GM19452 (cell line): ENCODE results near the gene RGS8.

Experiments used
- ATAC-seq: cut with Tn5 transposase; IDR thresholded peaks from one replicate; pipeline ENCODE4 v1.9.1; 2021; ENCODE audit not compliant: unreplicated experiment

RGS8 gene

DNA sequence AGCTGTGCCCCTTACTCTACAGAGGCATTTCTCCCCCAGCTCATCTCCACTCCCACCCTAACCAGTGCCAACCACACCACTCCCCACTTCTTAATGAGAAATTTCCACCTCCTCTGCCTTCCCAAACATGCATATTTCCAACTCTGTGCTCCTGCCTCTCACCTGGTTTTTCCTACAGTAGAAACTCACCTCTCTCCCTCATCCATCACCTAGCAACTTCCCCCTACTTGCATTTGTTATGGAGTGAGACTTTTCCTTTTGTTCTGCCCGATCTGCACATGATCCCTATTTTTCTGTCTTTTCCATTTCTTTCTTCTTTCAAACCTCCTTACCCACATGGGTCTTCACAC is 11.9 kb downstream of the RGS8 start:
- ATAC-seq, result no peak

DNA sequence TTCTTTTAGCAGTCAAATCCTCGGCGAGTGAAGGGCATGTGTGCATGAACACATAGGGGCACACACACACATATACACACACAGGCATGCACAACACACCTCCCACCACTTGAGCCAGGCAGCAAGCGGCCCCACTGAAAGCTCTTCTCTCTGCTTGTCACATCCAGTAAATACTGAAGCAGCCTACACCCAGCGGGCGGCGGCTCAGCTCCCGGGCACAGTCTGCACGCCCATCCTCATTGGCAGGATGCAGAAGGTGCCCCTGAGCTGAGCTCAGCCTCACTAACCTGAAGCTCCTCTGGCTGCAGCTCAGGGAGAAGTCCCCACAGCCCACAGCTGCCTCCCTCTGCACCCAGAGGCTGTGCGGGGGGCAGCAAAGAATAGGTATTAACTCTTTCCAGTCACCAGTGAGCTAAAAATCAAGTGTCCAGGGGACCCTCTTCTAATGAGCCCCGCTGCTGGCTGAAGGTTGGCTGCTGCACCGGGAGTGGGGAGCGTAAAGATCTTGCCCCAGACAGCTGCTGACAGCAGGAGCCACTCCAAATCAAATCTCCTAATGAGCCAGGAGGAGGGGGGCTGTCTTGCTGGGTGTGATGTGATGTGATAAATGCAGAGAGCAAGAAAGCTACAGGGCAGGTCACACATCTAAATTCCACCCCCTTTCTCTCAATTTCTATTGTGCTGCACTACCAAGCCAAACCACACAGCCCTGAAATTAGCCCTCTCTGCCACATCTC is 12.5 kb downstream of the RGS8 start:
- ATAC-seq, result no peak

DNA sequence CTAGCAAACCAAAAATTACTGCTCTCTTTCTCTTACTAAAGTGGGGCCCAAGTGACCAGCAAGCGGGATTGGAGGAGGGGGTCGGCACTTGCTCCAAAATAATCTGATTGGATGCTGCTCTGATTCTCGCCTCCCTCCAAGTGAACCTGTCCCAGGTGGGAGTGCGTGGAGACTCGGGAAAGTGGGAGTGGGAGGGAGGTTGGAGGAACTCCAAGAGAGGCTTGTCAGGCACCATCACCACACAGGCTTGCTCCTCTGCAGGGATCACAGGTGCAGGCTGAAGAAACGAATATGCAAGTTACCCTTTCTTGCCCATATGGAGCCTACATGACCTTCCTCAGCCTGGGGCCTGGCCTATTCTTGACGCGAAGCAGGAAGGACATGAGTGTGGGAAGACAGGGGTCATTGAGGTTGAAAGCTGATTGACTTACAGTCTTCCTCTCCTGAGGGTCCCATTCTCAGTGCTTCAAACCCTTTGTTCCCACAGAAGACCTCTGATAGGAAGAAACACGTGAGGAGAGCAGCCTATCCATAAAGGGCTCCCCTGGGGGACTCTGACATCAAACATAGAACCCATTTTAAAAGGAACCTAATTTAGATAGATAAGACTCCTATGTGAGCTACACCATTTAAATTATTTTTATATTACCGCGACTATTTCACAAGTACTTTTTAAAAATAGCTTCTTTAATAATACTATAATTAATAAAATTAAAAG is 14.2 kb downstream of the RGS8 start:
- ATAC-seq, result no peak

DNA sequence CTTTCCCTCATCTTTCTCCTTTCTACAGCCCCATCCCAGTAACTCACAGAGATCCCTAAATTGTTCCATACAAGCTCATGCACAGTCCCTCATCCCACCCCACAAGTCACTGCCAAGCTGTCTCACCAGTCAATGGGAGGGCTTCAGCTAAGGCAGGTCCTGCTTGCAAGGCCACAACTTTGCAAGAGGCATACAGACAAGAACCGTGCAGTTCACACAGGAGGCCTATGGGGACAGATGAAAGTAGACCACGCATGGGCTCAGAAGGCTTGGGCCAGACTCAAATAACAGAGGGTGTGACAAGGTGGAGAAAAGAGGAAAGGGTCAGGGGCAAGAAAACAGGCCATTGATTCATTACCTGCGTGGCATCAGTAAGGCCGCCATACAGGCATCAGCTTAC is 15.1 kb downstream of the RGS8 start:
- ATAC-seq, result no peak

DNA sequence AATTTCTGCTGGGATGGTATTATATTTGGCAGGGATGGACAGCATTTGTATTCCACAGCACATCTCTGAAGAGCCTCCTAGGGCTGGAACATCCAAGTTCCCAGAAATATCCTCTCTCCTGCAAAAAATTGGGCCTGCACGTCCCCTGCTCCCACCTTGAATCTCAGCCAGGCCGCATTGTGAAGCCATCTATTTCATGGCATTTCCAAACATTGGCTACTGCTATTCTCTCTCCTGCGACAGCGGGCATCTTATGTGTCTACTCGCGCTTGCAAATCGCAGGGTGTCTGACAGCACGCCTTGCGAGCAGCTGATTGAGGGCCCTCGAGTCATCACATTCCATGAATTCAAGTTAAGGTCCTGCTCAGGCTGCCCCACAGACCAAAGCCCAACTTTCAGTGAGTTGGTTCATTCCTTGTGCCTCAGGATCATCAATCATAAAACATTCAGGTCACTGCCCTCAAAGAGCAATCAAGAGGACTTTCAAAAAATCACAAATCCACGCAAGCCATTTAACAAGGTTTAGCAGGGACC is 15.8 kb downstream of the RGS8 start:
- no peak for ATAC-seq

DNA sequence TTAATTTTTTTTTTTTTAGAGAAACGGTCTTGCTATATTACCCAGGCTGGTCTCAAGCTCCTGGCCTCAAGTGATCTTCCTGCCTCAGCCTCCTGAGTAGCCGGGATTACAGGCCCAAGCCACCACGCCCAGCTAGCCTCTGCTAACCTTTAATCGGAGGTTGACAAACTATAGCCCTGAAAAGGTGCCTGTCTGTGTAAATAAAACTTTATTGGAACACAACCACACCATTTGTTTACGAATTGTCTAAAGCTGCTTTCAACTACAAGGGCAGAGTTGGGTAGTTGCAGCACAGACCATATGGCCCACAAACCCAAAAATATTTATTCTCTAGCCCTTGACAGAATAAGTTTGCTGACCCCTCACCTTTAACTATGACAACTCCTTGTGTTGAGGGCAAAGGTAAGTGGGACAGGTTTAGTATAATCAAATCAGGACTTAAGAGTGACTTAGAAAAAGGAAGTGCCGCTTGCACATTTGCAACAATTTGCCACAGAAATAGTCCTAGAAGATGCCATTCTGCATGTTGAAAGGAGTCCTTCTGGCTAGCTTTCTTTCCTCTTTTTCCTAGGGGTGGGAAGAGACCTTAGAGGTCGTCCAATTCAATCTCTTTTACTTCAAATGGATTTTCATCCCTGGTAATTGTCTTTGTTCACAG is 16.4 kb downstream of the RGS8 start:
- ATAC-seq, result no peak

DNA sequence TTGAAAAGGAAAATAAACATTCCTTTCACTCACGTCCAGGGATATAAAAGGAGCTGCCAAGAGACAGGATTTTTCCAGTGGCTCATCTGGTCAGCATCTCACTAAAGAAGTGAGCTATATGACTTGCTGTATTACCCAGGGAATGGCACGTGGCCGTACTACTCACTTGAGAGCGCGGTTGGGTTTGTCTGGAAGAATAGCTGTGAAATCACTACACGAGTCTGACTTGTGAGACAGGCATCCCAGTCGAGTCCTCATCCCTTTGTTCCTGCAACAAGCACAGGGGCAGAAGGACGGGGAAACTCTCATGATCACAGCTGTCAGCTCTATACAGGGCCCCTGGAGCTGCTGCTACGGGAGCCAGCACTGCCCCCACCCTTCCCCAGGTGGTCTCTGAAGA is 17.7 kb downstream of the RGS8 start:
- no peak for ATAC-seq

DNA sequence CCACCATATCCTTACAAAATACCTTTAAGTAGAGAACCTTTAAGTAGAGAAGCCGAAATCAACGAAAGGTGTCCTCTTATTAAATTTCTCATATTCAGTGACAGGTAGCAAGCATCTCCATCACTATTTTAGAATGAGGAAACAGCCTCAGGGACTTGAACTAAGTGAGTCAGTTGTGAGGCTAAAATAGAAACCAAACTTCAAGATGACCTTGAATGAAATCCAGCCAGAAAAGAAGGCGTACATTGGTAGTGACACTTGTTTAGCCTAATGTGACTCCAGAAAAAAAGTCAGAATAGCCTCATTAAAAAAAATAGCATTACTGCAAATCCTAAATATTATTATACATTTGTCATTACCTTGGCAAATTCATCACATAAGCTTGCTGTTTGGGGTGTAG is 20.1 kb downstream of the RGS8 start:
- no peak for ATAC-seq

DNA sequence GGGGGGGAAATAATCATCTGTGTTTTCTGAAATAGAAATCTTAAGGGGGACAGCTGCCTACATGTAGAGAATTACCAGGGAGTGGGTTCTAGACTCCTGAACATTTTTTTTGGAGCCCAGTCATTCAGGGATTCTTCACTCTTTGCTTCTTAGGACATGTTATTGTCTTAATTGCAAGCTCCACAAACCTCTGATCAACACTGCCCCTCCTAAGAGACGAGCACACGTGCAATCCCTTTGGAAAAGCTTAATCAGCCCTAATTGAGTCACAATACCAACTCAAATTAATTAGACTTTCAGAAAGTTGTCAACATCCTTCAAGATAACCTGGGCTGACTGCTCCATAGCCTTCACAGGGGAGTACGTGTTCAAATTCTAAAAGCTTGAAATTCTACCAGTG is 21.4 kb downstream of the RGS8 start:
- ATAC-seq, result no peak

DNA sequence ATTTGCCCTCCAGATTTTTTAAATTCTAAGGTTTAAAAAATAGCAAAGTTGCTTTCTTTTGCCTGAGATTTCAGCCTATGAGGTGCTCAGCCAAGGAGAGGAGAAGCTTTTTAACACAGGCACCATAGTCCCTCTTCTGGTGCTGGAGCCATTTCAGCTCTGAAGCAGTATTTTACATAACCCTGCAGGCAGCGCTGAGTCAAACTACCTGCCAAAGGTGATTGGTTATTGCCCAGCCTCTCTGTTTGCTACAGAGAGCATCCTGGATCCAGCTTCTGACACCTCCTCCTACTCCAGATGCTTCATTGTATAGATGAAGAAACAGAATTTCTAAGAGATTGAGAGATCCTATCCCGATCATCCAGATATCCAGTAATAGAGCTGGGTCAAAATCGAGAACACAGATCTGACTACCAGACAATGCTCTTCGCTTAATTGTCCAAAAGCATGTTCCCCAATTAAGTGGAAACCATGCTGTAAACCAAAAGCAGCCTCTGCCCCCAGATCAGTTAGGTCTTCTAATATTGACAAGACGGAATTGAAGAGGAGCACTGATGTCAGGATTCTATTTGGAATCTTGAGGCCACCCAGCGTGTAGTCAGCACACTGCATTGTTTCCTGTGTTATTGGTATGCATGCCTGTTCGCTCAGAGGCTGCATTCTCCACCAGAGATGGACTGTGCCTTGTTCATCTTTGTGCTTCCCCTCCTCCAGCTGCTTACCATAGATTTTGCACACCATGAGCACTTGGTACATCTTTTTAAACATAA is 22.1 kb downstream of the RGS8 start:
- ATAC-seq, result no peak

DNA sequence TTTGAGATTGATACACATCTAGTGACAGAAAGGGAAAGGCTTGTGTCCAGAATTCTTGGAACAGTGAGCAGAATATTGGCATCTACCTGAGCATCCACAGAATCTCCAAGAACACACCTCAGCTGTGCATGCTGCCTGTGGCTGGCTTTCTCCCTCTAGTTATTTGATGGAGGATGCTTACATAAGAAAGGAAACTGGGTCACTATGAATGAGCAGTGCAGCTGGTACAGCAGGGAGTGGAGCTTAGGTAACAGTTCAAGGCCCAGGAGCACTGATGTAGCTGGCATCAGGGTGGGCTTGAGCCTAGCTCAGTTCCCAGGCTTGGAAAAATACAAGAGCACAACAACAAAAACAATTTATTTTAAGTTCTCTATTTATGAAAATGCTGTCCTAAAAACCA is 26.3 kb downstream of the RGS8 start:
- ATAC-seq, result no peak

DNA sequence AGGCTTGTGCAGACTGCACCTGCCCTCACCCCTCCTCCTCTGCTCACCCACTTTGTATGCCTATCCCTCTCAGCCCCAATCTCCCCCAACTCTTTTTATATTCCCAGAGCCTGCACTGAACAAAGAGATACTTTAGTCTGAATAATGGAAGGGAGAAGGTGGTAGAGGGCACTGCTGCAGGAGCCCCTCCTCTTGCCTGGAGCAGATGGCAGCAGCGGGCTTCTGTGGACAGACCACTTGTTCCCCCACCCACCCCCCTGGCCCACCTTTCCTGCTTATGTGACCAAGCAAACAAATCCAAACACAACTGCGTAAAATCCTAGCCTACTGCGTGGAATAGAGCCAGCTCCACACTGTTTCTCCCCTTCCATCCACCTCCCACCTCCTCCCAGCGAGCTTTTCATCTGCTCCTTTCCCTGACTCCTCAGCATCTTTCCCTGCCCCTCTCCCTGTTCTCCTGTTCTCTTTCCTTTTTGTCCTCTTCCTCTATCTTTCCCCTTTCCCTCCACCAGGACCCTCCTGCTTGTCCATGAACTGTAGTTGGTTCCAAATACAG is 27.5 kb downstream of the RGS8 start:
- no peak for ATAC-seq

DNA sequence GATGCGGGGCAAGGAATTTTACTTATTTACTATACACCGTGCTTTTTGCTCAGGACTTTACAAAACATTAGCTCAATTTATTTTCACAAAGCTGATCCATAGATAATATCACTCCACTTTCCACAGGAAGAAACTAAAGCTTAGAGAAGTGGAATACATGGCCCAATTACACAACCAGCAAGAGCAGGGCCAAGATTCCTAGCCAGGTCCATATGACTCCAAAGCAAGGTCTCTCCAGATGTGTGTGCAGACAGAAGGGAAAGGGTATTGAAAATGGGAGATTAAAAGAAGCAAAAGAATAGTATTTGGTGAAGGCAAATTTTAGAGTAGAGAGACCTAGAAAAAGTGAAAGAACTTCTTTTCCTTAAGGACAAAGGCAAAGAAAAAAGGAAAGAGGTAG is 30.4 kb downstream of the RGS8 start:
- no peak for ATAC-seq

DNA sequence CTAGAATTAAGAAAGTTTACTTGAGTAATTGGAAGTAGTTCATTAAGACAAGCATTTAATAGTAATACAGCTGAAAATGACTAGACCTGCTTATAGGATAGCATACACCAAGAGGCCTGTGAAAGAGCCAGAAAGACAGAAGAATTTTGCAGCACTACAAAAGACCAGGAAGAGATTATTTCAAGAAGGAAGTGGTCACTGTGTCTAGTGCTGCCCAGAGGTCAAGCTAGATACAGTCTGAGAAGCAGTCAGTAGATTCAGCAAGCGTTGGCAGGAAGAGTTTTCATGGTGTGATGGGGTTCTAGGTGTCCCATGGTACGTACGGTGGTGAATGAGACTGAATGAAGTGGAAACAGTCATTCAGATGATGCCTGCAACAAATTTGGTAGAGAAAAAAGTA is 31.5 kb downstream of the RGS8 start:
- ATAC-seq, result no peak

DNA sequence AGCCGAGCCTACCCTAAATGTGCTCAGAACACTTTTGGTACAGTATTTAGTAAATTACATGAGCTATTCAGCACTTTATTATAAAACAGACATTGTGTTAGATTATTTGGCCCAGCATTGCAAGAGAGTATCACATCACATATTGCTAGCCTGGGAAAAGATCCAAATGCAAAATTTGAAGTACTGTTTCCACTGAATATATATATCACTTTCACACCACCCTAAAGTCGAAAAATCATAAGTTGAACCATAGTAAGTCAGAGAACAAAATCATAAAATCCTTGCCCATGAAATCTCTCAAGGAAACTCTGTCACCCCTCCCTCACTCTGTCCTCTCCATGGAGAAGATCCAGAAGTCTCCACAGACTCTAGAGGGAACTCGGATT is 33.1 kb downstream of the RGS8 start:
- no peak for ATAC-seq

DNA sequence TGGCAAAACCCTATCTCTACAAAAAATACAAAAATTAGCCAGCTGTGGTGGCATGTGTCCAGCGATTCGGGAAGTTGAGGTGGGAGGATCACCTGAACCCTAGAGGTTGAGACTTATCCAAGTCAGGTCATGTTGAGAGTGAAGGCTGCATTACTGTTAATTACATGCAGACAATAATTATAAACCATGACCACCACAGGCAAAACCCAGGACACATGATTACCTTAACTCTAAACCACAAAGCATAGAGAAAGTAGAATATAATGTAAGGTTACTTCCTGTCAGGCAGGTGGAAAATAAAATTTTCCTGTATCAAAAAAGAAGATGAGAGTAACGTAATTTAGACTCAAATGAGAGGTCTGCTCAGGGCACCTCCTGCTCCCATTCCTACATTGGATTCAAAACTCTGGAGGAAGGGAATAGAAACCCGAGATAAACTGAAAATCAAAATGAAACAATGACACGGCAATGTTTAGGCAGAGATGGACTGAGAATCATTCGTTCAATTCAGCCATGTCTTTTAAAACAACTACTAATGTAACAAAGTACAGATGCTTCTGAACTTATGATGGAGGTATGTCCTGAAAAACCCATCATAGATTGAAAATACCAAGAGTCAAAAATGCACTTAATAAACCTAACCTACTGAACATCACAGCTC is 33.6 kb downstream of the RGS8 start:
- ATAC-seq, result no peak

DNA sequence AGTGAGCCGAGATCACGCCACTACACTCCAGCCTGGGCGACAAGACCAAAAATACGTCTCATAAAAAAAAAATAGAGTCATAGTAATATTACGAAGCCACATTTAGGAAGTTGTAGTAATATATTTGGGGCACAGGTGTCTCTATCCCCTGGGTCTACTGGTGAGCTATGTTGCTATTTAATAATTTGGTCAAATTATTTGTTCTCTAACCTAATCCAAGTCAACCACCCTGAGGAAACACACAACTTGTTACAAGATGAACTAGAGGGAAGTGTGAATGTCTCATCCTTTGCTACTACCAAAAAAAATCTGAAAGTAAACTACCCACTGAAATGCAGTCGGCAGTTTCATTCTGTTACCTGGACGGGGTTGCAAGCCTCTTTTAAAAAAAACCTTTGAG is 35.3 kb downstream of the RGS8 start:
- ATAC-seq, result peak; percentile 47

DNA sequence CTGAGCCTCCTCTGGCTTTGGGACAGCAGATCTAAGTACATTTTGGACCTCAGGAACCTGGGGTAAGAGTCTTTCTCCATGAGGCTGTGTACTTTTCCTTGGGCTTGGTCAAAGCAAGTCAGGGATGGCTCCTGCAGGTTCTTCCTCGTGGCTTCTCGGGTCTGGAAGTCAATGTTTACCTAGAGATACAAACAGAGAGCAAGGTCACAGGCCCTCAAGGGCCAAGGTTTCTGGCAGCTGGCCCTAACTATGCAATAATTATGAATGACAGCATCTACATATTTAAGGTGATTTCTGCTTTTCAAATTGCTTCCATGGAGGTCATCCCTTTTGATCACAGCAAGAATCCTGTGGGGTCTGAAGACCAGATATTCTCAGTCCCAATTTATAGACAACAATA is 37.6 kb downstream of the RGS8 start:
- ATAC-seq, result no peak

DNA sequence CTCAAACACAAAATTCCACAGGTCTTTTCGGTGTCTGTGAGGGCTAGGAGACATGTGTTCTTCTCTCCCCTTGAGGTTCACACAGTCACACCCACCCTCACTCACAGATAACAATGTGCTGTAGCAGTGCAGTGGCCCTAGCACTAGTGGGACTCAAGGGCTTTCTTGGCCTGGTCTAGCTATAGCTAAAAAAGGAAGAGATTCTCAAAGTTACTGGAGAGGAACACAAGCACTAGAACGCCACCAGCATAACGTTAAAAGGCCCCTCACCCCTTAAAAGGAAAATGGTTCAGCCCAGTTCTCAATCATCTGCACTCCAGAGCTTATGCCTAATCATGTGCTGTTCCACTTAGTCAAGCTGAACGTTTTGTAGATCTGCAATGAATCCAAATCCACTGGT is 39.5 kb downstream of the RGS8 start:
- ATAC-seq, result no peak

DNA sequence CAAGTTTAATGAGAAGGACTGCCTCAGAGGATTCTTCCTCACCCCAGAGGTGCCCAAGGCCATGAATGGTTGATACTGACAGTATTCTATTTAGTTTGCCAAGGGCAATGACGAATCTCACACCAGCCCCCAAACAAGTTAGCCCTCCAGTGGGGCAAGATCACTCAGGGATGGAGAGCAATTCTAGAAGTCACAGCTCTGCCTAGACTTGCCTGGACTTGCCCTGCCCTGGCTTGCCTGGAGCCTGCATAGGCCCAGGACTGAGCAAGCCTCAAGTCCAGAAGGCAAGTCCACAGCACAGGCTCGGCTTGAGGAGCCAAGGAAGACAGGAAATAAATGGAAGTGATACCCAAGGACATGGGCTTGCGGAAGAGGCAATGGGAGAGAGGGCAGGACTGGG is 40.7 kb downstream of the RGS8 start:
- ATAC-seq, result no peak

DNA sequence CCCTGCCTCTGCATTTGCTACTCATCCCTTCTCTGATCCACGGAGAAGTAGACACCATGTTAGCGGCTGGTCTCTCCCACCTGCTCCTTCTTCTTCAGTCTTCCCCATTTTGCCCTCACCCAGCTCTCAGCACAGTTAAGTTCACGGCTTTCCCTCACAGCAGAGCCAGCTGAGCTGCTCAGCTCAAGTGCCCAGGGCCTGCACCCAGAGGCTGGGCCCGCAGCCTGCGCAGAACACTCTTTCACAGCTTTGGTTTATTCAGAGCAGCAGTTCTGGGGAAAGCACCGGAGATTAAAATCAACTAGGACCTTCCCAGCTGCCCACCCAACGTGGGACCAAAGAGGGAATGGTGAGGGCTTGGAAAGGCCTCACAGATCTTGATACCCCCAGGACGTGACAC is 41.9 kb downstream of the RGS8 start:
- ATAC-seq, result no peak
